Urothelium cell line (cell line): ENCODE results near the gene RNF25.

Source experiments
- DNase-seq: peaks from one replicate; pipeline ENCODE4 v3.0.0; 2011; ENCODE audit warnings: low spot score, mixed read lengths
- FAIRE-seq: peaks from 2 replicates; lab custom pipeline; 2011; peaks lifted over from hg19 to GRCh38; lab: Jason Lieb, UNC

Gene RNF25

GRCh38 chr2:218627939-218628338 lies 43.9 kb downstream of the RNF25 start:
- DNase-seq (no peak), FAIRE-seq (no peak)

- DNase-seq = no peak
- no peak for FAIRE-seq
Observed at GRCh38 chr2:218626369-218626768, 45.4 kb downstream of the RNF25 start.

- FAIRE-seq (no peak), DNase-seq (no peak)
Observed at GRCh38 chr2:218623366-218623705, 48.5 kb downstream of the RNF25 start.

- FAIRE-seq (no peak), DNase-seq (no peak)
Observed at GRCh38 chr2:218622606-218623365, 49.0 kb downstream of the RNF25 start.

- DNase-seq (no peak), FAIRE-seq (no peak)
Observed at GRCh38 chr2:218621007-218621406, 50.8 kb downstream of the RNF25 start.

GRCh38 chr2:218618102-218618860 lies 53.5 kb downstream of the RNF25 start:
- FAIRE-seq = no peak

GRCh38 chr2:218615868-218616315 lies 55.9 kb downstream of the RNF25 start:
- FAIRE-seq (no peak), DNase-seq (no peak)

More at GRCh38 chr2:218618102-218618860, 53.5 kb downstream of the RNF25 start:
- DNase-seq = no peak
